IPS DF 19.7 (cell line): ENCODE data around the gene LAMB3.

Source experiments
- DNase-seq: peaks from one replicate; pipeline ENCODE4 v3.0.0-alpha.2; 2013; ENCODE audit warnings: low read depth, low spot score

Gene LAMB3

DNA sequence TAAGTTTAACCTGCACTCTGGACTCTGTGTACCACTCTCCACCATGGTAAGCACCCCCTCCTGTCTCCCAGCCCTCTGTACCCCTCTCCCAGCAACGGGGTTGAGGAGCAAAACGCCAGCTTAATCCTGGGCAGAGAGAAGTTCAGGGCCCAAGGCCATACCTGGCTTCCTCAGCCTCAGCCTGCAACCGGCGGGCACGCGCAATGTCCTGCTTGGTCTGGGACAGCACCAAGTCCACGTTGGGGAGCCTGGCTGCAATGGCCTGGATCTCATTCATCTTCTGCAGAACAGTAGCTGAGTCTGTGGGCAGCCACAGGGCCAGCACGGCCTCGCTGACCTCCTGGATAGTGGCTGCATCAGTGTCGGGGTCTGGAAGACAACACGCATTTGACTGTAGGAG, 33.9 kb downstream of the LAMB3 start:
- no peak for DNase-seq

DNA sequence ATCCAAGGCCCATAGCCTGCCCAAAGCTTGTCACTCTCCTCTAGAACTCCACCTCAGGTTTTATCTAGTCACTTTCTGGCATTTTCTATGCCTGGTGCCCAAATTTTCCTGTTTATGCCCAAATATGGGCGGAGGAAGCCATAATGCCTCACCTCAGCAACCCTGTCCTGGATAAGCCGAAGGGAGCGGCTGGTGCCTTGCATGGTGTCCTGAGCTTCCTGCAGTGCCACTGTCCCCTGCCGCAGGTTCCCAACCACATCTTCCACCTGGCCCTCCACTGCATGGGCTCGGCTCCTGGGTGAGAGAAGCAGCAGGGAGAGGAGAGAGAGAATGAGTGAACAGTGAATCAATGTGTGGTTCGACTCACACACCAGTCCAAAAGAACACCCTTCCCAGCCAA, 34.5 kb downstream of the LAMB3 start:
- no peak for DNase-seq

DNA sequence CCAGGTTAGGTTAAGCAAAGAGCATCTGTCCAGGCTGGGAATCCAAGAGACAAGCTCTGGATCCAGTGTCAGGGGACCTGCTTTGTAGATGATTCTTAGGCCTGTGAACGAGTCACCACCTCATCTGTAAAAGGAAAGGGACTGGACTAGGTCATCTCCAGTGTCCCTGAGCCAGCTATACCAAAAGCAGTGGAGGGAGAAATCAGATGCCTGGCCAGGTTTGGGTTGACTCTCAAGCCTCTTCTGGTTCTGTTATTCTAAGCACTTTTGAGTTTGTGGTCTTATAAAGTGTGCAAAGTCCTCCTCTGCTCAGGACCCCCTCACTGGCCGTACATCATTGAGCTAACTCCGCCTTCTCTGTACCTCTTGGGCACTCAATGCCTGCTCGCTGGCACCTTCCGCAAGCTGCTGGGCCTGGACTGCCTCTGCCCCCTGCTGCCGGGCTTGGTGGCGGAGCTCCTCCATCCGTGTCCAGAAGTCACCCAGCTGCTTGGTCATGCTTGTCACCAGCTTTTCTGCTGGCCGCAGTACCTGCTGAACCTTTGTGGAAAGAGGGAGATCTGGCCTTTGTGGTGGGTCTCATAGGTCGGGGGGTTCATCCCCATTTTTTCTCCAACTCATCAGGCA, 35.1 kb downstream of the LAMB3 start:
- DNase-seq: no peak

DNA sequence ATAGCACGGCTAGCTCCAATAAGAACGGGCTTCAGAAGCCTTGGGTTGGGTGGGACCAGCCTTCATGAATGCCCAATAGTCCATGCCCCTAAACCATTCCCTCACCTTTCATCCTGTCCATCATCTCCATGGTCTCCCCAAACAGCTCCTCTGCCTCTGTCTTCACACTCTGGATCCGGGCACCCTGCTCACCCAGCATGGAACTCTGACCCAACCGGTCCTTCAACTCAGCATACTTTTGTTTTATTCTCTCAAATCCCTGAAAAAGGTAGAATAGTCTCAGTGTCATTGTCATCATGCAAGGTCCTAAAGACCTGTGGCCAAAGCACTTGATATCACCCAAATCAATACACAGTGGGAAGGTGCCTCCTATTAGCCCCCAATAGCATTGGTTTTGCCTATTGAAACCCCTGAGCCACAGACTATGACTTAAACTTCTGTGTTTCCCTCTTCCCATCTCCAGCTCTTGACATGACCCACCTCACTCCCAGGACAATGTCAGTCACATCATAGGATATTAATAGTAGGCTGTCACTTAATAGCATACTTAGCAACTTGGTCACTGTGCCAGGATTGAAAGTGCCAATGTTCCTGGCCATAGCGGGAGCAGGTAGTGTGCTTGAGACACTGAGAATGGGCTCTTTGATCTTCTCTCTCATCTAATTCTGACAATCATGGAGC, 35.7 kb downstream of the LAMB3 start:
- no peak for DNase-seq

DNA sequence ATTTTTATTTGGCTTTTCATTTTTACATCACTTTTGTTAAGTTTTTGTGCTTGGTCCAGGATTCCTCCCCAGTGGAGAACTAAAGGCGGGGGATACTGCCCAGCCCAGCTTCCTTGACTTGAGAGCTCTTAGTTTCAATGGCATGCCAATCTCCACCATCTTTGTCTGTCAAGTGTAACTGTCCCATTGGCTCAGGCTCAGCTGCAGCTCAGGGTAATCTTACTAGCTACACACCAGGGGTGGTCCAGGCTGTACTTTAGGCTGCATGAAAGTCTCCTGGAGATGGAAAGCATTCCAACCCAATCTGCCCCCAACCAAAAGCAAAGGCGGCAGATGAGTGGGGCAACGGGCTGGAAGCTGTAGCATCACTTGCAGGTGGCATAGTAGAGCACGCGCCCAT, 37.3 kb downstream of the LAMB3 start:
- no peak for DNase-seq

DNA sequence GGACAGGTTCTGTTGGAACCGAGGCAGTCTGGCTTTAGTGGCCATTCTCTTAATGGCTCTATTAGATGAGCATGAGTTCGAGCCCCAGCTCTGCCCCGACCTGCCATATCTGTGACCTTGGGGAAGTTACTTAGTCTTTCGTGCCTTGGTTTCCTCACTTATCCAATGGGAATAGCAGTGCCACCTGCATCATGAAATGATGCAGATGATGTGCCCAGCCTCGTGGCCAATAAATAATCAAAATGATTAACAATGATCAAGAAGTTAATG, 38.1 kb downstream of the LAMB3 start:
- DNase-seq: no peak

DNA sequence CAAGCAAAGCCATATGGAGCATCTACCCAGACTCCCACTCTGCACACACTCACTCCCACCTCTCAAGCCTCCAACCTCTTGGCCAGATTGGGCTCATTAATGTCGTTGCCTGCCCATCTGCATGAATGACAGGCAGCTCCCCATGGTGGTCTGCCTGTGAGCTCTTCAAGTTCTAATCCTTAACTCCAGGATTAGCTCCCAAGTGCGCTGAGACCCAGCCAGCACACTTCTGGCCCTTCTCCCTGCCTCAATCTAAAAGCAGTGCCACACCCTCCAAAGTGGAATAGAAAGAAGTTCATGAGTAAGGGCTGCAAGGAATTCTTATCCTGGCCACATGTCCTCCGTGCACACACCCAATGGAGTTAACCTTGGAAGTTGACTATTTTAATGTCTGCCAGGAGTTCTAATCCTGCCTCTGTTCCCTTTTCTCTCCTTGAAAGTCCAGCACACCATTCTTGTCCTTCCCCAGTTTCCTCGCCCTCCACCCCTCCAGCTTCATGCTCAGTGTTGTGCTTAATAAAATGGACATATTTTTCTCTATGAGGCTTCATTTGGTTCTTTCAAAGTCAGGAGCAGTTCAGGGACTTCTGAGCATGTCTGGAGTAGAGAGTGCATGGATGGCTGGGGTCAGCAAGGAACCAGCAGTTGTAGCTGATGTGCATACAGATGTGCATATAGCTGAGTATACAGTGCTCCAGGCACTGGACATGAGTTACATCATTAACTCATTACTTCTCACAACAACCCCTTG, 38.6 kb downstream of the LAMB3 start:
- no peak for DNase-seq

DNA sequence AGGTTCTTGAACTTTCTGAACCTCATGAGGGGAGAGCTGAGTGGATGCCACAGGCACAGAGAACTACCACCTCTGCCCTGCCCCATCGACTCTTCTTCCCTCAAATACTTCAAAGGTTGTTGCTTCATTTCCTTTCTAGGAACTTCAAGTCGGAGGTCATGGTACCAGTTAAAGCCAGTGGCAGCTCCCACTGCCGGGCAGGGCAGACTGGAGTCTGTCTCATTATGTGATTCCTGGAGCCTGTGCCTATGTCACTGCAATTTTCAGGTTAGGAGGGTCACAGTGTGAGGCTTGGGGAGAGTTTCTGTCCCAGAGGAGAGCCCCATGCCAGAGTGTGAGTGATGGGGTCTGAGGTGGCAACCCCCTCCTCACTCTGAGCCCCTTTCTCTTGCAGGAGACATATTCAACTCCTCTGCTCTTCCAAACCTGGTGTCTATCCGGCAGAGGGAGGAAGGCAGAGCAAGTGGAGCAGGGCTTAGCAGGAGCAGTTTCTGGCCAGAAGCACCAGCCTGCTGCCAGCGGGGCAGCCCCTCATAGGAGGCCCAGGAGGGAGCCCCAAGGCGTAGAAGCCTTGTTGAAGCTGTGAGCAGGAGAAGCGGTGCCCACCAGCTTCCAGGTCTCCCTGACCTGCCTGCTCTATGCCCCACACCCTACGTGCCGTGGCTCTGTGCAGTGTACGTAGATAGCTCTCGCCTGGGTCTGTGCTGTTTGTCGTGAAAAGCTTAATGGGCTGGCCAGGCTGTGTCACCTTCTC, 39.4 kb downstream of the LAMB3 start:
- no peak for DNase-seq

DNA sequence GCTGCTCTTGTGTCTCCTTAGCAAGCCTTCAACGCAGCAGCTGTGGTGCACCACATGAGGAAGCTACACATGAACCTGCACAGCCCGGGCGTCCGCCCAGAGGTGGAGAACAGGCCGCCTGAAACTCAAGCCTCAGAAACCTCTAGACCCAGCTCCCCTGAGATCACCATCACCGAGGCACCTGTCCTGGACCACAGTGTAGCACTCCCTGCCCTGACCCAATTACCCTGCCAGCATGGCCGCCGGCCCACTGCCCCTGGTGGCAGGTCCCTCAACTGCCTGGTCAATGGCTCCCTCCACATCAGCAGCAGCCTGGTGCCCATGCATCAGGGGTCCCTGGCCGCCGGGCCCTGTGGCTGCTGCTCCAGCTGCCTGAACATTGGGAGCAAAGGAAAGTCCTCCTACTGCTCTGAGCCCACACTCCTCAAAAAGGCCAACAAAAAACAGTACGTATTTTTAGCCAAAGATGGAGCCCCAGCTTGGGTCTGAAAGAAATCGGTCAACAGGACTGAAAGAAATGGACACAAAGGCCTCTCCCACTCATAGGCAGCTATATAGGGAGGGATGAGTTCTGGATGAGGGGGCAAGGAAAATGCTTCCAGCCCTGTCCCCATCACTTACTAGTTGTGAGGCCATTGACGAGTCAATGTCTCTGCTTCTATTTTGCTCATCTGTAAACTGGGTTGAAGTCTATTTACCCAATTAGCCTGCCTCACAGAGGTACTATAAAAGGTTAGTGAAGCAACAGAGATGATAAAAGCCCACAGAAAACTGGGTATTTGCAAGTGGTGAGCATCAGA, 40.3 kb downstream of the LAMB3 start:
- DNase-seq: no peak

DNA sequence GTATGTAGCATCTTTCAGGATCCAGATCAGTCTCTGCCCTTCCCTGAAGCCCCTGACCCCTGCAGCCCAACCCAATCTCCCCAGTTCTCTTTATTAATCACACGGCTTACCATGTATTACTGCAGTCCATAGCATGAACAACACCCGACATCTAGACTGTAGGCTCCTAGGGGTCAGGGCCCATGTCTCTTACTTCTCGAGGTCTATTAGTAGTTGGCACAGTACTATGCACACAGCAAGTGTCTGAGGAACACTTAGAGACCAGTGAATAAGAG, 41.7 kb downstream of the LAMB3 start:
- DNase-seq: no peak

DNA sequence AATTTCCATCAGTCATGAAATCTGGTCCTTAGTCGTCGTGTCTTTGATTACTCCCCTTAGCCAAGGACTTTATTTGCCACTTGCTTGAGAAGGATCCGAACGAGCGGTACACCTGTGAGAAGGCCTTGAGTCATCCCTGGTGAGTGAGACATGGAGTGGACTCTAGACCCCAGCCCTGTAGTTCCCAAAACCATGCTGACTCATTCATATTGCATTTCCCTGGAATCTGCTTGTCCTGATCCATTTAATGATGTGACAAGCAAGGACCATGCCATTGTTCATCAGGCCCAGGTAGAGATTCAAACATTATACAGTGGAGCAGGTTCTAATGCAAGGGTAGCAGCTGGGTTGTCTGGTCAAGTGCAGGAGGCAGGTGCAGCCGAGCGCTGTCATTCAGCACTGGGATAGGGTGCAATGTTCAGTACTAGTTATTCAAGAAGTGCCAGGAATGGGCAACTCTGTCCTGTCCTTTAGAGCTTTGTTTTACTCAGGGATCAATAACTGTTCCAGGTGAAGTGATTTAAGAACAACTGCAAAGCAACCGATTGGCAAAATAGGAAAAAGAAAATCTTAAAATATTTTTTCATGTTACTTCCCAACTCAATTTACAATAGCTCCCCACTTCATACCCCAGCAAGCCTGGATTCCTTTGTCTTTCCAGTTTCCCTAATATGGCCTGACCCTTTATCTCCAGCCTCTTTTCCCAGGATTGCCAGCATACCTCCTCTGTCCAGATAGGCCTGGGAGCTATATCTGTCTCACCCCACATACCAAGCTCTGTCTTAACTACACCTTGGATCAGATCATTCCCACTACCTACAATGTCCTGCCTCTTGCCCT, 42.2 kb downstream of the LAMB3 start:
- no peak for DNase-seq

DNA sequence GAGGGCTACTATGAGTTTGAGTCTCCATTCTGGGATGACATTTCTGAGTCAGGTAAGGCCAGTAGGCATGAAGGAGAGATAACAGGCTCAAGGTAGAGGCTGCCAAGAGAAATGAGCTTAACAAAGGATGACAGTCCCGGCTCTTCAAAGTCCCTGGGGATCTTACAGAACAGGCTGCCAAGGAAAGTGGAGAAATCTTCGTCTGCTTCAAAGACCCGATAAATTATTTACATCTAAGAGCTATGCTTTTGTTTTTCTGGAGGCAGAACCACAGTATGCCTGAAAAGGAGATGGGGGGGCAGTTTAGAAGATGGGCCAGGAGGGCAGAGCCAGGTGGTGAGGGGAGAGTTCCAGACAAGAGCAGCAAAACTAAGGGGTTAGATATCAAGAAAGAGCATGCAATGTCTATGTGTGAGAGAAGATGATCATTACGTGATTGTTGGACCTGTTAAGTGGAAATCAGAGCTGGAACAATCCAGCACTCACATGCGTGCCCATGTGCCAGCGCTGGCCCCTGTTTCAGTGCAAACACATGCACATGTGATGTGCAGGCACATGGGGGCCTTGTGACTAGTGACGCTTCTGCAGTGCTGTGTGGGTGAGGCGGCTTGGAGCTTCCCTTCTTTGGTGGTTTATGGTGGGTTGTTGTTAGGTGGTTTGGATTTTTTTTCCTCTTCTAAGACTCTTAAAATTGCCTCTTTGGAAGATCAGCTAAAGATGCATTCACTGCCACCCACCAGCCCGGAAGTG, 43.0 kb downstream of the LAMB3 start:
- DNase-seq: no peak

DNA sequence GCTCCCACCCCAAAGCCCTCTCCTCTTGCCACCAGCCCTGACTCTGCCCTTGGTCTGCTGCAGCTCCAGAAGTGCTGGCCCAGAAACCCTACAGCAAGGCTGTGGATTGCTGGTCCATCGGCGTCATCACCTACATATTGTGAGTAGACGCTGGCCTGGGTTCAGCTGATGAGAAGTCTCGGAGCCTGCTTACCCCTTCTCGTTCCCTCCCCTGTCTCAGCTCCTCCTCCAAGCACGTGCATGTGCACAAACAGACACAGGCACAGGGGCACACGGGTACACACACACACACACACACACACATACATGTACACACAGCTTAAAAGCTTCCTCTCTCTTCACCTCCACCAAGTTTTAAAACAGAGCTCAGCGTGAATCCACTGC, 44.4 kb downstream of the LAMB3 start:
- no peak for DNase-seq

DNA sequence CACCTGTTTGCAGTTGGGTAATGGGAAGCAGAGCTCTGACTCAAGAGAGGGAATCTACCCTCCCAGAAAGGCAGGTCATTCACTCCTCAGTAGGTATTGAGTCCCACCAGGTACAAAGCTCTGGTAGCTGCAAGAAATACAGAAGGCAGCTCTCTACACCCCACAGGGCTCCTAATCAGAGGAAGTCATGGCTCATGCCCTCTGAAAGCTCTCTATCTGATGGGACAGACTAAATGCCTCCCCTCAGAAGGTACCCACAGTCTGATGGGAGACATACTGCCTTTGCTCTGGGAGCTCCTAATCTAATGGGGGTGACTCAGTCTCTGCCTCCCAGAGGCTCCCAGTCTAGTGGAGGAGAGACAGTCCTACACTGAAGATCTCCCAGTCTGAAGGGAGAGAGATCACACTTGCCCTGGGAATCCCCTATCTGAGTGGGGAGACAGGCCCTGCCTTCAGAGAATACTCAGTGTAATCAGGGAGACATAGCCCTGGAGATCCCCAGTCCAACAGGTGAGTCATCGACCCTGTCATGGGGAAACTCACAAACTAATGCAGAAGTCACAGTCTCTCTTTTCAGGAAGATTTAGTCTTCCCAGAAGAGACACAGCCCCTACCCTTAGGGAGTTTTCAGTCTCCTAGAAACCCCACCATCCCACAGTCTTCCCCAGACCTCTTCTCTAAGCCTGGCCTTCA, 45.0 kb downstream of the LAMB3 start:
- no peak for DNase-seq

DNA sequence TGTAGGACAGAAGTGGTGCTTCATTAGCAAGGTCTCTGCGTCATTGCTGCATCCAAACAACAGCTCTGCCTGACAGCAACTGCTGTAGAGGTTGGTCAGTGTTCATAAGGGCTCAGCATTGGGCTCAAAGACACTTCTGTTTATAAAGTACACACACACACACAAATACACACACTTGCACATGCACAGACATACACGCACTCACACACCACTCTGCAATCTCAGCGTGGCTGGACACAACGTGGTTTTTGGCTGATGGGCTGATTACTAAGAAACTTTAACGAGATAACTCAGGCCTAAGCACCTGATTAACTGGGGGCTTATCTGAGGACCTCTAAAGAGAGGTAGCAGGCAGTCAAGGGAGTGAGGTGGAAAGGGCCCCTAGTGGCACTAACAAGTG, 48.3 kb downstream of the LAMB3 start:
- DNase-seq: no peak

DNA sequence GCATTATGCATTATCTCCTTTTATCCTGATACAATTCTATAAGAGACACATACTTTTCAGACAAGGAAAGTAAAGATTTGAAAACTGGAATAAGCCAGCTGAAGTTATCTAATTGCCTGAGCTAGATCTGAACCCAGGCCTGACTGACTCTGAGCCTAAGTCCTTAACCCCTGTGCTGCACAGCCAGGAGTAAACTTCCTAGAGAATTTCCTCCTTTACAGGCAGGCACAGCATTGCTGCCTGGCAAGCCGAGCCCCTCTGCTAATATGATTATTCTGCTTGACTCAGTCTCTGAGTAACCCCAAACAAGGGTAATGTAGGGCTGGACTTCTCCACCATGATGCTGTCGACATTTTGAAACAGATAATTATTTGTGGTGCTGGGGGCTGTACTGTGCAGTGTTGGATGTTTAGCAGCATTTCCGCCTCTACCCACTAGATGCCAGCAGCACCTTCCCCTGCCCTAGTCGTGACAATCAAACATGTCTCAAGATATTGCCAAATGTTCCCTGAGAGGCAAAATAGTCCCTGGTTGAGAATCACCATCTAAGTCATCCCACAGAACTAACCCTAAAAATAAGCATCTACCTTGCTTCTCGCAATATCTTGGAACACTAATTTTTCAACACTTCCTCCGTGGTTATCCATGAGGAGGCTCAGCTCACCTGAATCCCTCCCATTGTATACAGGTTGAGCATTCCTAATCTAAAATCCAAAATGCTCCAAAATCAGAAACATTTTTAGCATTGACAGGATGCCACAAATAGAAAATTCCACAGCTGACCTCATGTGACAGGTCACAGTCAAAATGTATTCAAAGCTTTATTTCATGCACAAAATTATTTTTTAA, 50.2 kb downstream of the LAMB3 start:
- DNase-seq: no peak

DNA sequence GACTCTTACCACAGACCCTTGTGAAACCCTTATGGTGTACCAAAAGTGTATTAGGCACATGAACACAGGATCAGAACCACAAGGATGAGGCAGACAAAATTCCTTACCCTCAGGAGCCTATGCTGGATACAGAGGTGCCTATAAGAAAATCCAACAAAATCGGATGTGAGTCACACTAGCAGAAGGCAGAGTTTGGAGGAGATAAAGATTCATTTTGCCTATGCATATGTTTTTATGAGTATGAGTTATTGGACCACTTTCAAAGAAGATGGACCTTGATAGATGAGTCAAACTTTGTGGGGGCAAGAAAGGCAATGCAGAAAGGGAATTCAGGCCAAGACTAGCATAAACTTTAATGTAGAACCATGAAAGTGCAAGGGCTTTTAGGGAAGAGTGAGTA, 51.7 kb downstream of the LAMB3 start:
- DNase-seq: no peak

DNA sequence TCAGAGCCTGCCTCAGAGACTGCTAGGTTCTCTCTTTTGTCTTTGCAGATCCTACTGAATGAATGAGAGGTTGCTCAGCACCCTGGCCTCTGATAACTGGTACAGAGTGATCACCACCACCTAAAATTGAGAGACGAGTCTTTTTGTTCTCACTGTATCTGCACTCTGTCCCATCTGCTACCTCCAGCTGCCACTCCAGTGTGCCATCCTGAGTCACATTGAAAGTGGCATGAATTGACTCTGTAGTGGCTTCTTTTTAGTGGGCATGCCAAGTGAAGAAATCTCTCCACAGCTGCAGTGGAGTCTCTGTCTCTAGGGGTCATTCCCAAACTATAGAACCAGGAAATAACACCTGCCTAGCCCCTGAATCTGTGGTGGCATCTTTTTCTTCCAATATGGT, 54.0 kb downstream of the LAMB3 start:
- no peak for DNase-seq

DNA sequence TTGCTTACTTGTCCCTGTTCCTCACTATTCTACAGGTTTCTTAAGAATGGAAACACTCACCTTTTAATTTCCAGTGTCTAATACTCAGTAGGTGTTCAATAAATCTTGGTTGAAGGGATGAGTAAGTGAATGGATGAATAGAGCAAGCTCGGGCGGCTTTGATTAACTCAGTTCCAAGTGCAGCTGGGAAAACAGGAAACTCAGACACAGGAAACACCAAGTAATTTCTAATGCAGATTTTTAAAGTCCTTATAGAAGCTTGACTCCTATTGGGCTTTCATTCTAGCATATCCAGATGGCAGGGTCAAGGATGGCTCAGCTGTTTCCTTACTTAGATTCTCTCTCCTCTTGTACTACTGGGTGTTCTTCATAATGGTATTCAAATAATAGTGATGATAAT, 54.7 kb downstream of the LAMB3 start:
- no peak for DNase-seq
